CD14-positive monocyte (primary cell): Measurements from ENCODE around the gene AMOT. TPM values are rescaled to one million over a fixed set of nuclear protein-coding genes. Genes with fewer than 3 reads are reported as not detected.

ENCODE experiments used
- DNase-seq, 3 donors: peaks; one replicate each; pipeline ENCODE4 v3.0.0-alpha.2; 2011 to 2022
- H2AFZ ChIP-seq: 2 replicates; pipeline ENCODE4 v1.6.0; 2012; ENCODE audit warnings: mild to moderate bottlenecking, low read depth, low read length, inconsistent platforms; ENCODE audit not compliant: insufficient read depth, poor library complexity, severe bottlenecking
- H3K27ac ChIP-seq, 2 donors: 1 replicate in 1 of 2; 2 replicates in 1 of 2; pipeline ENCODE4 v1.5.1; 2012 to 2013; ENCODE audit warnings: low read length in 2 of 2, control low read depth in 1 of 2, inconsistent platforms in 1 of 2, low read depth in 1 of 2, mild to moderate bottlenecking in 1 of 2
- H3K27me3 ChIP-seq, 2 donors: one replicate each; pipeline versions ENCODE4 v1.6.0 to v1.6.1; 2011 to 2013; ENCODE audit warnings: low read length in 2 of 2; ENCODE audit not compliant: control insufficient read depth in 2 of 2, insufficient read depth in 2 of 2
- H3K36me3 ChIP-seq, 2 donors: replicated peaks in 1 of 2; 1 replicate in 1 of 2; 2 replicates in 1 of 2; pipeline versions ENCODE4 v1.5.1 to v1.6.1; 2012 to 2013; ENCODE audit warnings: low read length in 2 of 2, control low read depth in 1 of 2, inconsistent platforms in 1 of 2, mild to moderate bottlenecking in 1 of 2; ENCODE audit not compliant: insufficient read depth in 2 of 2, control insufficient read depth in 1 of 2
- H3K4me1 ChIP-seq, 2 donors: 1 replicate in 1 of 2; 2 replicates in 1 of 2; pipeline versions ENCODE4 v1.5.1 to v1.6.1; 2012 to 2013; ENCODE audit warnings: low read length in 2 of 2, control low read depth in 1 of 2, inconsistent platforms in 1 of 2, mild to moderate bottlenecking in 1 of 2, moderate library complexity in 1 of 2; ENCODE audit not compliant: insufficient read depth in 2 of 2, control insufficient read depth in 1 of 2
- H3K4me2 ChIP-seq: replicated peaks from 2 replicates; pipeline ENCODE3; 2012; ENCODE audit warnings: low read length, moderate library complexity, mild to moderate bottlenecking; ENCODE audit not compliant: poor library complexity, severe bottlenecking; ENCODE audit errors: extremely low read depth
- H3K4me3 ChIP-seq, 3 experiments: fragments of 200-600 bp in 1 of 3; sonication (generic) in 1 of 3; replicated peaks in 1 of 3; 1 replicate in 2 of 3; 2 replicates in 1 of 3; pipeline ENCODE4 v1.5.1; 2011 to 2013; ENCODE audit warnings: low read length in 3 of 3, mild to moderate bottlenecking in 3 of 3, control low read depth in 2 of 3, low read depth in 2 of 3, inconsistent platforms in 1 of 3, moderate library complexity in 1 of 3
- H3K79me2 ChIP-seq: 2 replicates; pipeline ENCODE4 v1.6.0; 2012; ENCODE audit warnings: mild to moderate bottlenecking, control low read depth, inconsistent platforms, low read length, moderate library complexity; ENCODE audit not compliant: insufficient read depth
- H3K9ac ChIP-seq: 2 replicates; pipeline ENCODE4 v1.6.0; 2017; ENCODE audit warnings: low read length, mild to moderate bottlenecking; ENCODE audit not compliant: insufficient read depth, poor library complexity, severe bottlenecking
- H3K9me3 ChIP-seq, 2 donors: replicated peaks in 1 of 2; 1 replicate in 1 of 2; 2 replicates in 1 of 2; pipeline versions ENCODE4 v1.5.1 to v1.6.1; 2012 to 2013; ENCODE audit warnings: low read length in 2 of 2, control low read depth in 1 of 2; ENCODE audit not compliant: control insufficient read depth in 1 of 2, insufficient read depth in 1 of 2
- H4K20me1 ChIP-seq: 2 replicates; pipeline ENCODE4 v1.6.0; 2012; ENCODE audit warnings: mild to moderate bottlenecking, low read length, control low read depth, moderate library complexity; ENCODE audit not compliant: insufficient read depth
- H3K27ac Mint-ChIP-seq, 7 donors: one replicate each; pipeline ENCODE4 v1.8.0; 2020; ENCODE audit warnings: mild to moderate bottlenecking in 7 of 7, mixed read lengths in 7 of 7, moderate library complexity in 6 of 7, inconsistent platforms in 2 of 7
- H3K27me3 Mint-ChIP-seq, 3 donors: one replicate each; pipeline ENCODE4 v1.8.0; 2021 to 2022; ENCODE audit warnings: low read depth in 3 of 3, mild to moderate bottlenecking in 3 of 3, mixed read lengths in 3 of 3, moderate library complexity in 3 of 3, inconsistent platforms in 1 of 3
- H3K36me3 Mint-ChIP-seq, 2 donors: one replicate each; pipeline ENCODE4 v1.8.0; 2020; ENCODE audit warnings: mixed read lengths in 2 of 2, inconsistent platforms in 1 of 2, mild to moderate bottlenecking in 1 of 2
- H3K4me1 Mint-ChIP-seq: one replicate; pipeline ENCODE4 v1.8.0; 2020; ENCODE audit warnings: mild to moderate bottlenecking, mixed read lengths
- H3K4me3 Mint-ChIP-seq, 2 donors: one replicate each; pipeline ENCODE4 v1.8.0; 2020; ENCODE audit warnings: mild to moderate bottlenecking in 2 of 2, mixed read lengths in 2 of 2, moderate library complexity in 1 of 2
- H3K9me3 Mint-ChIP-seq, 7 donors: one replicate each; pipeline ENCODE4 v1.8.0; 2020 to 2022; ENCODE audit warnings: mixed read lengths in 7 of 7, mild to moderate bottlenecking in 6 of 7, moderate library complexity in 6 of 7, inconsistent platforms in 2 of 7
- WGBS: methylation state at CpG from one replicate; pipeline ENCODE4 v1.1.5; 2013; ENCODE audit warnings: missing lambda C conversion rate; ENCODE audit not compliant: insufficient coverage; 5-methylcytosine and 5-hydroxymethylcytosine counted together
- intact Hi-C, 2 donors: fragments of 100-400 bp; cut with micrococcal nuclease; formaldehyde crosslinking; loops; one replicate each; pipeline versions ENCODE4 v1.15.0 to v1.15.1; 2023
- polyA plus RNA-seq, 3 donors: library from polyadenylated mRNA; depleted of rRNA in 1 of 3; unstranded in 2 of 3; stranded (reverse) in 1 of 3; fragments of 300-500 nt in 2 of 3; fragments of >200 nt in 1 of 3; fragmentation: Illumina TruSeq in 2 of 3; gene quantifications; 1 replicate in 2 of 3; 2 replicates in 1 of 3; pipeline ENCODE4 v1.2.3, GENCODE V29; 2012 to 2021
- TF ChIP-seq, protein P1 (sequence below): fragments of 200-600 bp; IDR thresholded peaks from one replicate; pipeline ENCODE4 v1.8.0; 2022; ENCODE audit warnings: antibody characterized with exemption, mild to moderate bottlenecking

AMOT gene
- polyA plus RNA-seq, 3 donors, result 0.04 to 0.11 TPM; not detected in 1

DNA sequence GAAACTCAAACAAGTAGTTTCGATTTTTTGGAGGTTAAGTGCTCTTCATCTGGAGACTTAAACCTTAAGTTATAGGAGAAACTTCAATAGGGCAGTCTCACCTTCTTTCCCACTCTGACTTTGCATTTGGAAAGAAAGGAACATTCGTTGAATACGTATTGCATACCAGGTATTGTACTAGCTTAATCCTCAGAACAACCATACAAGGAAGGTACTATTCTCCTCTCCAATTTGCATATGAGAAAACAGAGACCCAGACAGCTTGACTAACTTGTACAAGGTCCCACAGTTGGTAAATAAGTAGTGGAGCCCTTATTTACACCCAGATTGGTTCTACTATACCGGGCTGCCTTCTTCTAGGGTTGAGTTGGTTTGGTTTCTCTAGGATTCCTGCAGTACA, 32.6 kb downstream of the AMOT start:
- H3K4me2 ChIP-seq, result no peak overlapping the region
- H3K9me3 Mint-ChIP-seq, result peaks cover 0 to 2% (median 0%) of the 10 kb centered on the region in 7 donors
- H3K4me1 ChIP-seq, result no peaks in the 10 kb centered on the region
- H4K20me1 ChIP-seq, result no peaks in the 10 kb centered on the region
- intact Hi-C loops, result no loop called here
- no peak overlapping the region for H3K27ac Mint-ChIP-seq
- no peaks in the 10 kb centered on the region for H3K9me3 ChIP-seq
- no peak overlapping the region for H3K4me3 Mint-ChIP-seq
- H3K36me3 Mint-ChIP-seq, result no peaks in the 10 kb centered on the region
- no peak overlapping the region for H3K9ac ChIP-seq
- no peaks in the 10 kb centered on the region for H3K27me3 ChIP-seq
- H3K79me2 ChIP-seq, result no peaks in the 10 kb centered on the region
- H3K36me3 ChIP-seq, result no peaks in the 10 kb centered on the region
- no peak overlapping the region for H2AFZ ChIP-seq
- WGBS, result no CpG with 5 or more reads among the region's 4 CpGs
- no peaks in the 10 kb centered on the region for H3K27me3 Mint-ChIP-seq
- H3K4me1 Mint-ChIP-seq, result no peaks in the 10 kb centered on the region
- H3K27ac ChIP-seq, result no peak overlapping the region
- no peak overlapping the region for H3K4me3 ChIP-seq
- TF ChIP-seq, protein P1, sequence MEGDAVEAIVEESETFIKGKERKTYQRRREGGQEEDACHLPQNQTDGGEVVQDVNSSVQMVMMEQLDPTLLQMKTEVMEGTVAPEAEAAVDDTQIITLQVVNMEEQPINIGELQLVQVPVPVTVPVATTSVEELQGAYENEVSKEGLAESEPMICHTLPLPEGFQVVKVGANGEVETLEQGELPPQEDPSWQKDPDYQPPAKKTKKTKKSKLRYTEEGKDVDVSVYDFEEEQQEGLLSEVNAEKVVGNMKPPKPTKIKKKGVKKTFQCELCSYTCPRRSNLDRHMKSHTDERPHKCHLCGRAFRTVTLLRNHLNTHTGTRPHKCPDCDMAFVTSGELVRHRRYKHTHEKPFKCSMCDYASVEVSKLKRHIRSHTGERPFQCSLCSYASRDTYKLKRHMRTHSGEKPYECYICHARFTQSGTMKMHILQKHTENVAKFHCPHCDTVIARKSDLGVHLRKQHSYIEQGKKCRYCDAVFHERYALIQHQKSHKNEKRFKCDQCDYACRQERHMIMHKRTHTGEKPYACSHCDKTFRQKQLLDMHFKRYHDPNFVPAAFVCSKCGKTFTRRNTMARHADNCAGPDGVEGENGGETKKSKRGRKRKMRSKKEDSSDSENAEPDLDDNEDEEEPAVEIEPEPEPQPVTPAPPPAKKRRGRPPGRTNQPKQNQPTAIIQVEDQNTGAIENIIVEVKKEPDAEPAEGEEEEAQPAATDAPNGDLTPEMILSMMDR, result no peak
- DNase-seq, result no peak

DNA sequence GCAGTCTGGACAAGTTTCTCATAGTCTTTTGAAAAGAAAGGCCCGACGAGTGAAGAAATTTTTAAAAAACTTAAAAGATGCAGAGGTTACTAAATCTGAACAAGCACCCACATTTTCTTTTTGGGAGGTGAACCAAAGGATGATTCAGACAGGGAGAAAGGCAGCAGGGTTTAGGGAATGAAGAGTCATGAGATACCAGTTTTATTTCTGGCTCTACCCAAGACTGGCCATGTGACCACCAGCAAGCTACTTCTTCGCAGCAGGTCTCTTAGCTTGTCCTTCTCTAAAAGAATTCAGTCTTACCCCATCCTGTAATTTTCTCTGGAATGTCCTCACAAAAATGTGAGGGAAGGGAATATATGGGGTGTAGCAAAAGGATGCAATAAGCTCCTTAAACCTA, 37.6 kb downstream of the AMOT start:
- Histone ChIP-seq H3K4me2 (no peak overlapping the region), H3K4me3 (no peak overlapping the region), H3K36me3 (no peaks in the 10 kb centered on the region), H3K4me1 (no peaks in the 10 kb centered on the region), H3K27me3 (peaks cover 0 to 2% of the 10 kb centered on the region in 2 donors), H3K9me3 (no peaks in the 10 kb centered on the region), H2AFZ (no peak overlapping the region), H4K20me1 (no peaks in the 10 kb centered on the region), H3K9ac (no peak overlapping the region), H3K27ac (no peak overlapping the region), H3K79me2 (no peaks in the 10 kb centered on the region)
- TF ChIP-seq, protein P1, result no peak
- WGBS, result no CpG with 5 or more reads among the region's 3 CpGs
- no peaks in the 10 kb centered on the region for H3K4me1 Mint-ChIP-seq
- H3K27me3 Mint-ChIP-seq, result peaks cover 0 to 3% (median 0%) of the 10 kb centered on the region in 3 donors
- no peaks in the 10 kb centered on the region for H3K36me3 Mint-ChIP-seq
- H3K9me3 Mint-ChIP-seq, result peaks cover 0 to 3% (median under 1%) of the 10 kb centered on the region in 7 donors
- DNase-seq, result no peak
- no peak overlapping the region for H3K4me3 Mint-ChIP-seq
- H3K27ac Mint-ChIP-seq, result no peak overlapping the region
- intact Hi-C loops, result no loop called here
